Measurements from ENCODE around the gene GATAD1. TPM values are rescaled to one million over a fixed set of nuclear protein-coding genes. Genes with fewer than 3 reads are reported as not detected.
A peak's percentile ranks its signal among the peaks of the same experiment; 100 is the strongest.
"Not testable (repeated sequence)": the region's sequence is repeated elsewhere in the genome, so short reads cannot be mapped to it uniquely, and the experiment has no call there.

The GATAD1 gene
- total RNA-seq, 1 experiment from 2014 or later, result 38.2 TPM

GRCh38 chr7:92435542-92435941 is 11.7 kb upstream of the GATAD1 start:
- H3K27me3 ChIP-seq (replicated peaks; ENCODE audit: control insufficient read depth, insufficient read depth, low read length), result no peaks in the 10 kb centered on the region
- intact Hi-C loops (cut with micrococcal nuclease; ENCODE audit: unreplicated experiment), result no loop called here
- Mint-ChIP-seq H3K4me1 (ENCODE audit: low read depth, unreplicated experiment) (no peaks in the 10 kb centered on the region), H3K27me3 (ENCODE audit: insufficient read depth, unreplicated experiment) (no peaks in the 10 kb centered on the region), H3K27ac (ENCODE audit: unreplicated experiment) (no peak overlapping the region), H3K4me3 (ENCODE audit: unreplicated experiment) (no peak overlapping the region), H3K9me3 (ENCODE audit: unreplicated experiment) (no peaks in the 10 kb centered on the region), H3K36me3 (ENCODE audit: insufficient read depth, unreplicated experiment) (no peaks in the 10 kb centered on the region)
- no TSS peak for BruUV-seq (replicated peaks)
- CTCF ChIA-PET, result no interaction called here
- no peak for DNase-seq
- POLR2A ChIA-PET, result no interaction called here
- H3K9me3 ChIP-seq, result no peaks in the 10 kb centered on the region
- H3K36me3 ChIP-seq (ENCODE audit: control insufficient read depth, insufficient read depth, low read length), result no peaks in the 10 kb centered on the region
- no peak for TF ChIP-seq CTCF (IDR thresholded peaks at IDR 0.05; ENCODE audit: insufficient read depth in 1 of 2, low read depth in 1 of 2, low read length in 1 of 2, severe bottlenecking in 1 of 2, unreplicated experiment in 1 of 2)
- H3K4me3 ChIP-seq (ENCODE audit: low read depth, low read length), result no peak overlapping the region
- no peaks in the 10 kb centered on the region for H3K4me1 ChIP-seq

- Histone ChIP-seq H3K36me3 (ENCODE audit: control insufficient read depth, insufficient read depth, low read length) (no peaks in the 10 kb centered on the region), H3K4me3 (ENCODE audit: low read depth, low read length) (no peak overlapping the region), H3K4me1 (peaks cover under 1% of the 10 kb centered on the region; the same call in 1 of the 2 replicates), H3K27me3 (replicated peaks; ENCODE audit: control insufficient read depth, insufficient read depth, low read length) (no peaks in the 10 kb centered on the region), H3K9me3 (peaks cover 4% of the 10 kb centered on the region; the same call in 1 of the 2 replicates)
- no peaks in the 10 kb centered on the region for H3K27me3 Mint-ChIP-seq (ENCODE audit: insufficient read depth, unreplicated experiment)
- BruUV-seq (replicated peaks), result no TSS peak
- CTCF ChIA-PET, result no interaction called here
- H3K36me3 Mint-ChIP-seq (ENCODE audit: insufficient read depth, unreplicated experiment), result no peaks in the 10 kb centered on the region
- no peaks in the 10 kb centered on the region for H3K4me1 Mint-ChIP-seq (ENCODE audit: low read depth, unreplicated experiment)
- intact Hi-C loops (cut with micrococcal nuclease; ENCODE audit: unreplicated experiment), result no loop called here
- no peak for DNase-seq
- peaks cover 8% of the 10 kb centered on the region for H3K9me3 Mint-ChIP-seq (ENCODE audit: unreplicated experiment)
- no peak for TF ChIP-seq CTCF (IDR thresholded peaks at IDR 0.05; ENCODE audit: insufficient read depth in 1 of 2, low read depth in 1 of 2, low read length in 1 of 2, severe bottlenecking in 1 of 2, unreplicated experiment in 1 of 2)
- no peak overlapping the region for H3K27ac Mint-ChIP-seq (ENCODE audit: unreplicated experiment)
- POLR2A ChIA-PET, result no interaction called here
- no peak overlapping the region for H3K4me3 Mint-ChIP-seq (ENCODE audit: unreplicated experiment)
Measured at GRCh38 chr7:92436612-92437445, 10.5 kb upstream of the GATAD1 start.

GRCh38 chr7:92437956-92438491 is 9.3 kb upstream of the GATAD1 start:
- no peaks in the 10 kb centered on the region for H3K36me3 Mint-ChIP-seq (ENCODE audit: insufficient read depth, unreplicated experiment)
- no peak for DNase-seq
- Histone ChIP-seq H3K9me3 (peaks cover 12% of the 10 kb centered on the region), H3K27me3 (replicated peaks; ENCODE audit: control insufficient read depth, insufficient read depth, low read length) (no peaks in the 10 kb centered on the region), H3K4me3 (ENCODE audit: low read depth, low read length) (no peak overlapping the region), H3K4me1 (peaks cover 7% of the 10 kb centered on the region), H3K36me3 (ENCODE audit: control insufficient read depth, insufficient read depth, low read length) (no peaks in the 10 kb centered on the region; the same call in 1 of the 2 replicates)
- H3K27me3 Mint-ChIP-seq (ENCODE audit: insufficient read depth, unreplicated experiment), result no peaks in the 10 kb centered on the region
- no peak for TF ChIP-seq CTCF (IDR thresholded peaks at IDR 0.05; ENCODE audit: insufficient read depth in 1 of 2, low read depth in 1 of 2, low read length in 1 of 2, severe bottlenecking in 1 of 2, unreplicated experiment in 1 of 2)
- H3K9me3 Mint-ChIP-seq (ENCODE audit: unreplicated experiment), result peaks cover 20% of the 10 kb centered on the region
- H3K4me3 Mint-ChIP-seq (ENCODE audit: unreplicated experiment), result no peak overlapping the region
- H3K4me1 Mint-ChIP-seq (ENCODE audit: low read depth, unreplicated experiment), result no peaks in the 10 kb centered on the region
- ChIA-PET CTCF (no interaction called here), POLR2A (no interaction called here)
- BruUV-seq (replicated peaks), result no TSS peak
- intact Hi-C loops (cut with micrococcal nuclease; ENCODE audit: unreplicated experiment), result no loop called here
- H3K27ac Mint-ChIP-seq (ENCODE audit: unreplicated experiment), result no peak overlapping the region

- peaks cover 19% of the 10 kb centered on the region for H3K9me3 ChIP-seq
- H3K27me3 ChIP-seq (replicated peaks; ENCODE audit: control insufficient read depth, insufficient read depth, low read length); H3K36me3 ChIP-seq (ENCODE audit: control insufficient read depth, insufficient read depth, low read length); CTCF ChIA-PET; H3K4me3 ChIP-seq (ENCODE audit: low read depth, low read length); POLR2A ChIA-PET; H3K27me3 Mint-ChIP-seq (ENCODE audit: insufficient read depth, unreplicated experiment); H3K27ac Mint-ChIP-seq (ENCODE audit: unreplicated experiment); H3K36me3 Mint-ChIP-seq (ENCODE audit: insufficient read depth, unreplicated experiment); H3K4me1 Mint-ChIP-seq (ENCODE audit: low read depth, unreplicated experiment); BruUV-seq (replicated peaks); H3K4me3 Mint-ChIP-seq (ENCODE audit: unreplicated experiment); H3K4me1 ChIP-seq: not testable (repeated sequence)
- intact Hi-C loops (cut with micrococcal nuclease; ENCODE audit: unreplicated experiment), result loop anchor here (1.0 kb wide), 1 partner anchor 18 kb away; no protein-coding TSS in a partner anchor
- peak in 1 of 2 experiments; percentile 45 for DNase-seq
- H3K9me3 Mint-ChIP-seq (ENCODE audit: unreplicated experiment), result peaks cover 35% of the 10 kb centered on the region
Measured at GRCh38 chr7:92442720-92443119, 4.6 kb upstream of the GATAD1 start.

All from Caco-2 (cell line).